GM18868 (cell line): Measurements from ENCODE around the gene TMEFF1.
"Not testable (repeated sequence)": the region's sequence is repeated elsewhere in the genome, so short reads cannot be mapped to it uniquely, and the experiment has no call there.

Experiments used
- ATAC-seq: cut with Tn5 transposase; IDR thresholded peaks from one replicate; pipeline ENCODE4 v1.9.1; 2021; ENCODE audit warnings: mild to moderate bottlenecking, moderate library complexity; ENCODE audit not compliant: unreplicated experiment

The TMEFF1 gene, protein sequence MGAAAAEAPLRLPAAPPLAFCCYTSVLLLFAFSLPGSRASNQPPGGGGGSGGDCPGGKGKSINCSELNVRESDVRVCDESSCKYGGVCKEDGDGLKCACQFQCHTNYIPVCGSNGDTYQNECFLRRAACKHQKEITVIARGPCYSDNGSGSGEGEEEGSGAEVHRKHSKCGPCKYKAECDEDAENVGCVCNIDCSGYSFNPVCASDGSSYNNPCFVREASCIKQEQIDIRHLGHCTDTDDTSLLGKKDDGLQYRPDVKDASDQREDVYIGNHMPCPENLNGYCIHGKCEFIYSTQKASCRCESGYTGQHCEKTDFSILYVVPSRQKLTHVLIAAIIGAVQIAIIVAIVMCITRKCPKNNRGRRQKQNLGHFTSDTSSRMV

DNA sequence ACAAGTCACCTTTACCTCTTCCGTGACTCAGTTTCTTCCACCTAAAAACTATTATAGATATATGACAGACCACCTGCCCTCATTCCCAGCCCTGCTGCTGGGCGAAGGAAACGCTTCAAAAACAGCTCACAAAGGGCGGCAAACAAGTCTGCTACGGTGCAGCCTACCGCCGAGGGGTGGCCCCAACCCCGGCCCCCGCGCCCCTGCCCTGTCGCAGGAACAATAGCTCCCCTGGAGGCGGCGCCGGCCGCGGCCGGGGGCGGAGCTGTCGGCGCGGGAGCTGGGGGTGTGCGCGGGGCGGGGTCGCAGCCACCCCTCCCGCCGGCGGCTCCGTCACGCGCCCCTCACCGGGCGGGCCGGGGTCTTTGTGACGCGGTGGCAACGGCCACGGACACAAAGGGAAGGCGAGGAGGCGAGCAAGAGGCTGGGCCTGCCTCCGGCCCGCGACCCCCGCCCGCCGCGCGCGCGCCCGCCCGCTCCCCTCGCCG is at the start of gene TMEFF1:
Gene TMEFF1 (plus strand): TSS at position 362 of the 488 bp plus-strand sequence. CDS start 396 bp downstream, outside the sequence.
- ATAC-seq: peak; percentile 71

DNA sequence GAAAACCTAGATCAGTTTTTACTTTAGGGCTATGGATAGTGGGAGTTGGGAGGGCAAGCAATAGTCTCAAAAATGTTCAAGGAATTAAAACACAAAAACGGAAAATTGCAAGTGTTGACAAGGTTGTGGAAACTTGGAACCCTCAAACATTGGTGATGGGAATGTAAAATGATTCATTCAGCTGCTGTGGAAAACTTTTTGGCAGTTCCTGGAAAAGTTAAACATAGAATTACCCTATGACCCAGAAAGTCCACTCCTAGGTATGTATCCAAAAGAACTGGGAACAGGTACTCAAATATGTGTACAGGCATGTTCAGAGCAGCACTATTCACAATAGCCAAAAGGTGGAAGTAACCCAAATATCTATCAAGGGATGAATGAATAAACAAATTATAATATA is 47.2 kb upstream of the TMEFF1 start:
- ATAC-seq: no peak

DNA sequence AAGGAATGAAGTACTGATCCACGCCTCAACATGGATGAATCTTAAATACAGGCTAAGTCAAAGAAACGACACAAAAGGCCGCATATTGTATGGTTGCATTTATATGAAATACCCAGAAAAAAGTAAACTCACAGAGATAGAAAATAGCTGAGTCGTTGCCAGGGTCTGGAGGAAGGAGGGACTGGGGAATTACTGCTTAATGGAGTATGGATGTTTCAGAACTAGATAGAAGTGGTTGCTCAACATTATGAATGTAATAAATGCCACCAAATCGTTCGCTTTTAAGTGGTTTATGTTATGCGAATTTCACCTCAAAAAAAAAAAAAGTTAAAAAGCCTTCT is 46.8 kb upstream of the TMEFF1 start:
- ATAC-seq: no peak

DNA sequence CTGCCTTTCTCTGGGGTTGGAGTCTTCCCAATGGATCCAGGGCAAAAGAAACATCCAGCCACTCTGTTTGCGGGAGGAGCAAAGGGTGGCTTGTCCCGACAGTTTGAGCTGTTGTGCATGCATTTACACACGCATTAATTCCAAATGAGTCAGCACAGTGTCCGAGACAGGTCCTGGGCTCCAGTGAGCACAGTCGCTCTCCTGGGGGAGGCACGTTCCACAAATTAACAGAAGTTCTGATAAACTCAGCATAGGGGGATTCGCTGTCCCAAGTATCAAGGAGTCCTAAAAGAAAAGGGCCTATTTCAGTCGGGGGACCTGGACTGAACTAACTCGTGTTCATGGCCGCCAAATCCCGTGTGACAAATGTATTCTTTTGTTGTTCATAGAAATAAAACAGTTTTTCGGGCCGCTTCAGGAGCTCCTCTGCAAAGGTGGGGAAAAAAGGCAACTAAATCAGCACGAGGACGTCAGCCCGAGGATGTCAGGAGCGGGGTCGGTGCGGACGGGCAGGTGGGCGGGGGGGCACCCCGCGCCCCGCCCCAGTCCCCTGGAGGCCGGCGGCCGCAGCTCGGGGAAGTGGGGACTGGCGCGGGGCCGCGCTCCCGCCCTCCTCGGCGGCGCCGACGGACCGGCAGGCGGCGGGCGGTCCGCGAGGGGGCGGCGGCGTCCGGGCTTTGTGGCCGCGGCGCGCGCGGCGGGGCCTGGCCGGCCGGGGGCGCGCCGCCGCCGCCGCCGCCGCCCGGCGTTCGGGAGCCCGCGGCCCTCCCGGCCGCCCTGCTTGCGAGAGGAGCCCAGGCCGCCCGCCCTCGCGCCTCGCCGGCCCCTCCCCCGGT is 46.2 kb upstream of the TMEFF1 start, which contains the start of gene MSANTD3:
Gene MSANTD3 (plus strand): TSS at position 614 of the 836 bp plus-strand sequence. CDS start 14,796 bp downstream, outside the sequence.
- peak; percentile 84 for ATAC-seq

DNA sequence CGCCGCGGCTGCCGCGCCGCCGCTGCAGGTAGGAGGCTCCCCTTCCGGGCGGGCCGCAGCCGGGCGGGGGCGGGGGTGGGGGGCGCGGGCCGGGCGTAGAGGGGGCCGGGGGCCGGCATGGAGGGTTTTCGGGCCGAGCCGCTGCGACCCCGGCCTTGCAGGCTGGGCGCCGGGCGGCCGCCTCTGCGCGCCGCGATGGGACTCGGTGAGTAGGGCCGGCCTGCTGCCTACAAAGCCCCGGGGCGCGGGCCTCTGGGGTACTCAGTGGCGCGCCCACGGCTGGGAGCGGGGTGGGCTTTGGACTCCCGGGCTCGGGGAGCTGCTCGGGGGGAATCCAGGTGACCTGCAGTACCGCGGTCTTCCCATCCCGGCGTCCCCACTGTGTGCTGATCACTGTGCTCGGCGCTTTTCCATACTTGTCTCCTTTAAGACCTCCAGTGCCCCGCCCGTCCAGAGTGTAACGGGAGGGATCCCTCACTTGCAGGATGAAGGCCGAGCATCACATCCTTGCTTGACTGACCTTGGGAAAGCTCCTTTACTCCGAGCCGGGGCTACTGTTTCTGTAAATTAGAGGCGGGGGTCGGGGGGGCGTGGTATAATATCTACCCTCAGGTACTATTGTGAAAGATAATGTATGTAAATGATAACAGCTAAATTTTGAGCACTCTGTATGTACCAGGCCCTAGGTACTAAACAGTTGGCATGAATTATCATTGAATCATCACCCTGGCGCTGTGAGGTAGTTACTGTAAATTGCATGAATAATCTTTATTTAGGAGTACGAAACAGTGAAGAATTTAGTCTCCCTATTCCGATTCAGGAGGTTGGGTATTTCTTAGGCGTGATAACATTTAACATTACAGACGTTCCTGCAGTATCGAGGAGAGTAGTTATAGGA is 45.3 kb upstream of the TMEFF1 start:
- peak; percentile 53 for ATAC-seq

DNA sequence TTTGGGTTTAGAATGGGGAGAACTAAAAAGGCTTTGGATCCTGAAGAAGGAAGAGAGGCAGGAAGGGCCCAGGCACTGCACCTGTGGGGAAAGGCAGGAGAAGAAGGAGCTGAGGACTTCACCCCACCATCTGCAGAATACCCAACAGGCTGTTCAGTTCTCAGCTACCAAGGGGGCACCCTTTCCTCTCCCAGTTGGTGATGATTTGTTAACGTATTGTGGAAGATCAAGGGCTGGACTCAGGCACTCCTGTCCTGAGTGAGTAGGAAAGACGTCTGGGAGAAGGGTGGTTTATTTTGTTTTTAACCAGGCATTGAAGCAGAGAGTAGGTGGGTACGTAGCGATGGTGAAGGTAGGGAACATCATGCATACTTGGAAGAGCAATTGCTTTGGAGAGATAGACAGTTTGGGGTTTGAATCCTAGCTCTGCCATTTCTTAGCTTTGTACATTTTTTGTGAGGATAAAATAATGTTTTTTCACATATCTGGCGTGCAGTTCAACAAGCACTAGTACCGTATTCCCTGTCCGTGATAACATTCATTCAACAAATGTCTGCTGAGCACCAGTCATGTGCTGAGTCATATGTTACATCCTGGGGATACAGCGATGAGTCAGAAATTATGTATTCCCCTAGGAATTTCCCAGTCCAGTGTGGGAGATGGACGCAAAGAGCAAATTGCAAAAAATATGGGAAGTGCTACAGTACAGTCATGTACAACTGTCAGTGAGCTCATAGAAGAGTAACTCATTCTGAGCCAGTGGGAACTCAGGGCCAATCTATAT is 43.9 kb upstream of the TMEFF1 start:
- ATAC-seq: no peak

DNA sequence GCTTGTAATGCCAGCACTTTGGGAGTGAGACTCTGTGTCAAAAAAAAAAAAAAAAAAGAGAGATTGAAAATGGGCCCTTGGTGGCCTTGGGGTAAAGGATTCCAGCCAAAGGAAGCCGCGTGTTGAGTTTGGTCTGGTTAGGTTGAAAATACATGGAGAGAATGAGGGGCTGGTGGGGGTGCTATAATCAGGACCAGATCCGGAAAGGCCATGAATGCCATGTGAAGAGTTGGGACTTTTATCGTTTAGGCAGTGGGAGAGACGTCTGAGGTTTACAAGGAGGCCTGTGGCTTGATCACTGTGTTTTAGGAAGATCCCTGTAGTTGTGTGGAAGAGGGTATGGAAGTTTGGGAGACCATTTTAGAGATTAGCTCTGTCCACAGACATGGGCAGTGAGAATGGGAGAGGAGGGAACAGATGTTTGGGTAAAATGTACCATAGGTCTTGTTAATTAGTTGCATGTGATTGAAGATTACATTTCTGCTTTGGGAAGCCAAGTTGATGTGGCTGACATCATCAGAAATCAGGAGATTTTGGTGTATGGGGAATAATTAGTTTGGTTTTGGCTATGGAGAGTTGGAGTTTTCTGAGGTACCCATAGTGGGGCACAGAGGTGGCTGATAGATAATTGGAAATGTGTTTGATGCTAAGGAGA is 42.5 kb upstream of the TMEFF1 start:
- no peak for ATAC-seq

DNA sequence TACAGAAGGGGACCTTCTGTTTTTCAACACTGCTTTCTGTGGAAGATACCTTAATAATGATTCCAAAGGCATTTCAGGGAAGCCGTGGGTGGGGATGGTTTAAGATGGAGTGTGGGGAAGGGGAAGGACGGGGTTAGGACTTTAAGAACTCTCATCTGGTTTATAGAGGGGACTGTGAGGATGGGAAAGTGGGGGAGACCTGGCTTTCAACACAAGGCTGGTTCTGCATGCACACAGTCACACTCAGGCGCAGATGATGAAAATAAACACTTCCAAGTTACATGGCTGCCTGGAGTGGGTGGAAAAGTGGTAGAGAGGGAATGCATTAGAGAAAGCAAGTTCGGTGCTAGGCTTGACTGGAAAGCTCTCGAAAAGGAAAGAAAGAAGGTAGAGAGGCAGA is 41.1 kb upstream of the TMEFF1 start:
- no peak for ATAC-seq

DNA sequence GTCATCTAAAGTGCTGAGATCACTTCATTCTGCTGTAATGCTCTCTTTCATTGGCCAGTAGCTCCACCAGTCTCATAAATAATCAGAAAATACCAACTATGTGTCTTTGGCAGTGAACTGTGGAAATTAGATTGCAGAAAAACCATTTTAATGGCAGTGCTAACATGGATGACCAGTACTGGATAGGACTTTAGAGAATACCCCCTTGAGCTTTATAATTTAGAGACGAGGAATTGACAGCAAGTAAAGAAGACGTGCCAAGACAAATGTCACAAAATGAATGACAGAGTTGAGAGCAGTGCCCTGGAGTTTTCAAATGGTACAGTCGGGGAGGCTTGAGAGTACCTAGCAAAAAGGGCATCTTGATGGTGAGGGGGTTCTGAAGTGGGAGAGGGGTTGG is 40.2 kb upstream of the TMEFF1 start:
- ATAC-seq: no peak

DNA sequence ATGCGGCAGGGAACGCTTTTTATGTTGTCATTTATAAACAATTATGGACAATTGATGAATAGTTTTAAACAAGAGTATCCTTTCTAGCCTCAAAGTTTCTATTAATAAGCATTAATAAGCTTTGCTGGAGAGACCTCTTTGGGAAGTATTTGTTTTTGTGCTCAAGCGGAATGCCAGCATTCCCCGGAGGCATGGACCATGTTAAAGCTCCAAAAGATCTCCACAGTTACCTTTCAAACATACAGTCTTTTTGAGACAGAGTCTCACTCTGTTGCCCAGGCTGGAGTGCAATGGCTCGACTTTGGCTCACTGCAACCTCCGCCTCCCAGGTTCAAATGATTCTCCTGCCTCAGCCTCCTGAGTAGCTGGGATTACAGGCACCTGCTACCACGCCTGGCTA is 36.4 kb upstream of the TMEFF1 start:
- ATAC-seq: no peak

DNA sequence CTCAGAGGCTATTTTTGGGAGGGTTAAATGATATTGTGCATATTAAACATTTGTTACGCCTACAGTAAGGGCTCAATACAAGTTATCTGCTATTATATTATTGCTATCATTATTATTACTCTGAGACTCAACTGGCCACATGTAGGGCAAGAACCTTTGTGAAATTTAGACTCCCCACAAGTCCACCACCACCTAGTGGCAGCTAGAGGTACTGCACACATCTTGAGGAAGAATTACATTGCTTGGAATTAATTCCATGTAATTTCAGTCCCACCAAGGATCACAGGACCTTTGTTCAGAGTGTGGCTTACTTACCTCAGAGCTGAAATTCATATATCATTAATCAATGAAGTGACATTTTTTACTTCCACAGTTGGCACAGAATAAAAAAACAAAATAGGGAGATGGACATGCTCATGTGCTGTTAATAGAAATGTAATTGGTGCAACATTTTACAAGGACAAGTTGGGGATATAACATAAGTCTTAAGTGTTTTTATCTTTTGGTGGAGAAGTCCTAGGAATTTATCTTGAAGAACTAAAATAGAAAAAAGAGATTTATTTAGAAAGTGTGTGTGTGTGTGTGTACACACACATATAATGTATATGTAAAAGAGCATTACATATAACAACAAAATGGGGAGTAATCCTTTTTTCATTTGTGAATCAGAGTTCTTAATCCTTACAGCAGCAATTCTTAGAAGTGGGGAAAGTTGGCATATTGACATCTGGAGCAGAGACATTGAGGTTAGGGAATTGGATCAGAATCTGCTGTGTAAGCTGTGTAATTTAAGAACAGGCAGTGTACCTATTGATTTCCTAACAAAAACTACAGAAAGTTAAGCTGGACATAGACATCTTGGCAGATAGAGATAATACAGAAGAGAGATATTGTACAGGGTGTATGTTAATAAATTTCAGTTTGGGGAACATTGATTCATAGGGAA is 34.8 kb upstream of the TMEFF1 start:
- peak; percentile 79 for ATAC-seq

DNA sequence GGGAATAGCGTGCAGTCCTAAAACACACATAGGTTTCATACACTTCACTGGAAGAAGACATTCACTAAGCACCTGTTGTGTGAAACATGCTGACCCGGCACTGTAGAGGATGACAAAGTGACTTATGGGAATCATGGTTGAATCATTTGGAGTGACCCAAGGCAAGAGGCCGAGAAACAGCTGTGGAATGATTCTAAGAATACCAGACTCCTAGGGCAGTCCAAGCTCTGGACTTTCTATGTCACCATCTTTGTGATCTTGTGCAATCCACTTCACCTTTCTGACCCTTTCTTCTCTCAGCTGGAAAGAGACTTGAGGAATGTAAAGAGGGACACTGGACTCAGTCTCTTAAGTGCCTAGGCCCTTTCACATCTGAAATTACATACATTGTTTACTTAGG is 32.9 kb upstream of the TMEFF1 start:
- ATAC-seq: no peak

DNA sequence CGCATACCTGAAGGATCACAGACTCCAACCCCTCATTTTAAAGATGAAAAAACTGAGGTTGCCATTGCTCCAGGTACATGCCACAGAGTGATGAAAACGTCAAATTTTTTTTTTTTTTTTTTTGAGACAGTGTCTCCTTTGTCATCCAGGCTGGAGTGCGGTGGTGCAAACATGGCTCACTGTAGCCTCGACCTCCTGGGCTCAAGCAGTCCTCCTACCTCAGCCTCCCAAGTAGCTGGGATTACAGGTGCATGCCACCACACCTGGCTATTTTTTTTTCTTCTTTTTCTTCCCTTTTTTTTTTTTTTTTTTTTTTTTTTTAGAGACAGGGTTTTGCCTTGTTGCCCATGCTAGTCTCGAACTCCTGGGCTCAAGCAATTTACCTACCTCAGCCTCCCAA is 32.5 kb upstream of the TMEFF1 start:
- not testable (repeated sequence) for ATAC-seq

DNA sequence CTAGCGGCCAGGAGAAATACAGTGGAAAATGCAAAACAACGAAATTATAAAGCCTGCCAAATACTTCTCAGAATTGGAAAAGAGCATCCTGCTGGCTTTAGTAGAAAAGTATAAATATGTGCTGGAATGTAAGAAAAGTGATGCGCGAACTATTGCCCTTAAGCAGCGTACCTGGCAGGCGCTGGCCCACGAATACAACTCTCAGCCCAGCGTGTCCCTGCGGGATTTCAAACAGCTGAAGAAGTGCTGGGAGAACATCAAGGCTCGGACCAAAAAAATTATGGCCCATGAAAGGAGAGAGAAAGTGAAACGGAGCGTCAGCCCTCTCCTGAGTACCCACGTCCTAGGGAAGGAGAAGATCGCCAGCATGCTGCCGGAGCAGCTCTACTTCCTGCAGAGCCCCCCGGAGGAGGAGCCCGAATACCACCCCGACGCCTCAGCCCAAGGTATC is 31.0 kb upstream of the TMEFF1 start:
- ATAC-seq: no peak

DNA sequence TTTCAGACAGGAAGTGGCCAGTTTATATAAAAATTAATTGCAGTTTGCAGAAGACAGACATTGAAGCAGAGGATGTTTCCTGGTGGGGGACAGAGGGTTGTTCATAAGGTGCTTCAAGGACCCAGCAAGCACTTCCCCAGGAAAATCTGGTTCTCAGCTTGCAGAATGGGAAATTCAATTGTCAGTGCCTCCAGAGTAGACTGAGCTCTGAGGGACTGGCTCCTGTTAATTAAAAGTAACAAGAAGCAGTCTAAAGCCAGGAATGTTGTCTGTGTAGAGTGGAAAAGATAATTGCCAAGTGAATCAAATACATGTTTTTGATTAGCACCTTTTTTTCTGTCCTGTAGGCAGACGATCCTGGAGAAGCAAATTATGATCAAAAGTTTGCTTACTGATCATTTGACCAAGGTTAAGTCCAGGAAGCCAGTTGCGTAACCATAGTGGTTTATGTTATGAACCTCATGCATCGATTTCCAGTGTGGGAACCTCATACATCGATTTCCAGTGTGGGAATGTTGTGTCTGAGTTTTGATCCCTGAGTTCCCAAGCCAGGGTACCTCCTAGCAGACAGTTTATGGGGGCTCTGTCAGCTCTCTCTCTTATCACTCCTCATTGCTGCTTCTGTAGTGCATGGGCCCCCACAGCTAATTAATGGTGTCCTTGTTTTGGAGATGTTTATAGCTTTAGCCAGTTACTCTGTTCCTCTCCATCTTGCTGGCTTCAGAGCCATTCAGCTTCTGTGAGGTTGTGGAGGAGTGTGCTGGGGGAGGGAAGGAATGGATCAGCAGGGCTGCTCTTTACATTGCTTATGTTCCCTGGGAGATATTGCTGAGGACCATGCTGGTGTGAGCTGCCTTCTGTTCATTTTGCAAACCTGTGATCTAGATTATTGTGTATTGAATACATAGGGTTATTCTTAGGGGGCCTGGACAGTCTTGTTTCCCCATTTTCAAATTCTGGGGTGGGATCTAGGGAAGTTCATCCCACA is 28.9 kb upstream of the TMEFF1 start:
- ATAC-seq: no peak

DNA sequence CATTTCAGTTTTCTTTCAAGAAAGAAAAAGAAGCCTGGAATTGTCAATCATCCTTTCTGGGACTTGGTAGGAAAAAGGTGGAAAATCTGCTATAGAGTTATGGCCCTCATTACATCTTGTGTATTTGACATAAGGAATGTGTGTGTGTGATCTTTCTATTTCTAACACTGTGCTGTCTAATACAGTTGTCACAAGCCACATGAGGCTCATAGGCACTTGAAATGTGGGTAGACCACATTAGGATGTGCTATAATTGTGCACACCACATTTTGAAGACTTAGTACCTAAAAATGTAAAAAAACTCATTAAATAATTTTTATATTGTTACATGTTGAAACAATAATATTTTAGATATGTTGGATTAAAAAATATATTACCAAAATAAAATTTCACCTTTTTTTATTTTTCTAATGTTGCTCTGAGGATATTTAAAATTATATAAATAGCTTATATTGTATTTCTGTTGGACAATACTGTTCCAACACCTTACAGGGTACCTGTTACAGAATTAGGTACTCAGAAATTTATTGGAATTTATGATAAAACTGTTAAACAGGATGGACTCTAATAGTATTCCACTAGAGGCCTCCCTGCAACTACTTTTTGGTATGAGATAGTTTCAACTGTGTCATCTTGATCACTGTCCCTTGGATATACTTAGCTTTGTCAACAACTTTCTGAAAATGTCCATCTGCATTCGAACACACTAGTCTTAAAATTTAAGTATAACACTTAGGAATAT is 27.6 kb upstream of the TMEFF1 start:
- ATAC-seq: no peak
